H1 (cell line): ENCODE data around the gene UBL4B. TPM values are rescaled to one million over a fixed set of nuclear protein-coding genes. Genes with fewer than 3 reads are reported as not detected.
A peak's percentile ranks its signal among the peaks of the same experiment; 100 is the strongest.

Experiments
- CTCF ChIA-PET: fragments of 300-600 bp; sonication (Branson Sonifier 250); formaldehyde crosslinking; loops from one replicate; lab custom pipeline; 2021; ENCODE audit not compliant: partially characterized antibody; lab: Charles Lee
- POLR2A ChIA-PET: fragments of 300-600 bp; sonication (Branson Sonifier 250); formaldehyde crosslinking; loops from one replicate; lab custom pipeline; 2021; ENCODE audit warnings: inconsistent platforms; ENCODE audit not compliant: partially characterized antibody; lab: Charles Lee
- DNase-seq, 2 experiments: peaks; one replicate each; pipeline versions ENCODE4 v3.0.0 to v3.0.0-alpha.2; 2010 to 2022; ENCODE audit warnings: low spot score in 2 of 2, low read depth in 1 of 2, mixed read lengths in 1 of 2
- FAIRE-seq: peaks from 2 replicates; lab custom pipeline; 2011; peaks lifted over from hg19 to GRCh38; lab: Jason Lieb, UNC
- H2AFZ ChIP-seq: 2 replicates; pipeline ENCODE4 v1.8.1; 2012; ENCODE audit warnings: low read length, inconsistent platforms
- H2AK5ac ChIP-seq: 2 replicates; pipeline ENCODE4 v1.6.1; 2013; ENCODE audit warnings: low read depth, low read length
- H2BK120ac ChIP-seq: replicated peaks from 2 replicates; pipeline ENCODE3; 2013; ENCODE audit warnings: low read depth, low read length, inconsistent platforms
- H2BK12ac ChIP-seq: 2 replicates; pipeline ENCODE4 v1.6.1; 2013; ENCODE audit warnings: low read depth, low read length
- H2BK15ac ChIP-seq: 2 replicates; pipeline ENCODE4 v1.6.1; 2013; ENCODE audit warnings: low read length
- H2BK20ac ChIP-seq: 2 replicates; pipeline ENCODE4 v1.6.1; 2013; ENCODE audit warnings: low read length
- H2BK5ac ChIP-seq: 2 replicates; pipeline ENCODE4 v1.6.1; 2013; ENCODE audit warnings: low read depth, low read length
- H3K14ac ChIP-seq: 2 replicates; pipeline ENCODE4 v1.6.1; 2013; ENCODE audit warnings: inconsistent platforms; ENCODE audit not compliant: insufficient read length
- H3K18ac ChIP-seq: 2 replicates; pipeline ENCODE4 v1.6.1; 2013; ENCODE audit warnings: low read length; ENCODE audit errors: extremely low read depth
- H3K23ac ChIP-seq: 2 replicates; pipeline ENCODE4 v1.6.1; 2013; ENCODE audit warnings: inconsistent platforms; ENCODE audit not compliant: insufficient read length
- H3K23me2 ChIP-seq: 2 replicates; pipeline ENCODE4 v1.6.1; 2013; ENCODE audit warnings: low read depth, low read length
- H3K27ac ChIP-seq: 2 replicates; pipeline ENCODE4 v1.6.1; 2011; ENCODE audit warnings: low read depth, low read length, inconsistent platforms
- H3K27me3 ChIP-seq, 4 experiments: replicated peaks in 1 of 4; 1 replicate in 1 of 4; 2 replicates in 3 of 4; pipeline versions ENCODE4 v1.6.1 to v1.8.1; 2011 to 2013; ENCODE audit warnings: low read length in 3 of 4, mild to moderate bottlenecking in 3 of 4, inconsistent platforms in 2 of 4, mixed read lengths in 2 of 4, moderate library complexity in 1 of 4; ENCODE audit not compliant: control insufficient read depth in 3 of 4, insufficient read depth in 3 of 4; ENCODE audit errors: extremely low read depth in 1 of 4
- H3K36me3 ChIP-seq, 4 experiments: 2 replicates each; pipeline versions ENCODE4 v1.6.1 to v1.8.1; 2011 to 2013; ENCODE audit warnings: mild to moderate bottlenecking in 4 of 4, low read length in 3 of 4, moderate library complexity in 2 of 4, control low read depth in 1 of 4, inconsistent platforms in 1 of 4; ENCODE audit not compliant: insufficient read depth in 4 of 4, control insufficient read depth in 2 of 4
- H3K4ac ChIP-seq: replicated peaks from 2 replicates; pipeline ENCODE3; 2013; ENCODE audit warnings: low read length, low read depth, mixed read lengths, inconsistent platforms; ENCODE audit not compliant: insufficient read length
- H3K4me1 ChIP-seq, 4 experiments: replicated peaks in 1 of 4; 1 replicate in 1 of 4; 2 replicates in 3 of 4; pipeline versions ENCODE4 v1.6.1 to v1.8.1; 2011 to 2013; ENCODE audit warnings: low read length in 3 of 4, inconsistent platforms in 2 of 4, mixed read lengths in 1 of 4; ENCODE audit not compliant: insufficient read depth in 4 of 4, control insufficient read depth in 3 of 4
- H3K4me2 ChIP-seq, 2 experiments: 2 replicates each; pipeline versions ENCODE4 v1.6.1 to v1.8.1; 2011 to 2013; ENCODE audit warnings: low read depth in 2 of 2, low read length in 2 of 2, control low read depth in 1 of 2, inconsistent platforms in 1 of 2, mild to moderate bottlenecking in 1 of 2; ENCODE audit not compliant: insufficient read depth in 1 of 2
- H3K4me3 ChIP-seq, 4 experiments: fragments of 200-600, 300-600 bp in 1 of 4; sonication (generic), shearing (Covaris generic), sonication (Bioruptor Twin) in 1 of 4; 2 replicates each; pipeline versions ENCODE4 v1.5.1 to v1.8.1; 2011 to 2016; ENCODE audit warnings: low read length in 4 of 4, low read depth in 3 of 4, control low read depth in 2 of 4, inconsistent platforms in 2 of 4, mild to moderate bottlenecking in 2 of 4, mixed read lengths in 1 of 4, moderate library complexity in 1 of 4; ENCODE audit not compliant: insufficient read depth in 2 of 4; ENCODE audit errors: extremely low read depth in 1 of 4
- H3K56ac ChIP-seq: replicated peaks from 2 replicates; pipeline ENCODE3; 2013; ENCODE audit warnings: low read depth, mild to moderate bottlenecking, mixed read lengths, low read length, inconsistent platforms; ENCODE audit not compliant: insufficient read length
- H3K79me1 ChIP-seq: 2 replicates; pipeline ENCODE4 v1.6.1; 2013; ENCODE audit warnings: low read depth, low read length, control low read depth
- H3K79me2 ChIP-seq, 2 experiments: 2 replicates each; pipeline versions ENCODE4 v1.6.1 to v1.8.1; 2012 to 2013; ENCODE audit warnings: low read length in 2 of 2, mild to moderate bottlenecking in 2 of 2, inconsistent platforms in 1 of 2; ENCODE audit not compliant: insufficient read depth in 2 of 2, control insufficient read depth in 1 of 2
- H3K9ac ChIP-seq, 4 experiments: replicated peaks in 1 of 4; 1 replicate in 1 of 4; 2 replicates in 3 of 4; pipeline versions ENCODE4 v1.6.1 to v1.8.1; 2011 to 2013; ENCODE audit warnings: low read depth in 3 of 4, low read length in 3 of 4, control low read depth in 2 of 4, mild to moderate bottlenecking in 2 of 4, moderate library complexity in 2 of 4, inconsistent platforms in 1 of 4; ENCODE audit errors: extremely low read depth in 1 of 4
- H3K9me3 ChIP-seq, 2 experiments: 2 replicates each; pipeline versions ENCODE4 v1.6.1 to v1.8.1; 2012 to 2013; ENCODE audit warnings: mild to moderate bottlenecking in 2 of 2, moderate library complexity in 2 of 2, control low read depth in 1 of 2, inconsistent platforms in 1 of 2, low read depth in 1 of 2, low read length in 1 of 2, mixed read lengths in 1 of 2; ENCODE audit not compliant: insufficient read depth in 2 of 2
- H4K20me1 ChIP-seq, 2 experiments: replicated peaks in 1 of 2; 2 replicates each; pipeline versions ENCODE3 to v1.8.1; 2011 to 2013; ENCODE audit warnings: inconsistent platforms in 2 of 2, low read length in 2 of 2, mild to moderate bottlenecking in 1 of 2; ENCODE audit not compliant: insufficient read depth in 2 of 2, control insufficient read depth in 1 of 2
- H4K5ac ChIP-seq: 2 replicates; pipeline ENCODE4 v1.6.1; 2013; ENCODE audit warnings: low read length, low read depth, mixed read lengths, inconsistent platforms; ENCODE audit not compliant: insufficient read length
- H4K8ac ChIP-seq: 2 replicates; pipeline ENCODE4 v1.8.0; 2013; ENCODE audit warnings: mild to moderate bottlenecking, moderate library complexity, low read length, inconsistent platforms; ENCODE audit not compliant: insufficient read depth; ENCODE audit errors: extremely low read depth
- H4K91ac ChIP-seq: replicated peaks from 2 replicates; pipeline ENCODE3; 2013; ENCODE audit warnings: low read length, mixed read lengths, inconsistent platforms; ENCODE audit not compliant: insufficient read length
- CBX8 ChIP-seq: fragments of 300-800, 300-1000 bp; sonication (generic); IDR thresholded peaks from 2 replicates; pipeline ENCODE4 v1.7.1; 2016; ENCODE audit warnings: low read depth, low read length, borderline replicate concordance
- FOSL1 ChIP-seq: IDR thresholded peaks from 2 replicates; pipeline ENCODE4 v1.6.1; 2011; ENCODE audit warnings: mild to moderate bottlenecking, low read depth, low read length, moderate library complexity; ENCODE audit not compliant: insufficient read depth
- KDM4A ChIP-seq: IDR thresholded peaks from one replicate; pipeline ENCODE4 v1.7.1; 2012; ENCODE audit warnings: low read depth, mild to moderate bottlenecking, moderate library complexity, low read length, inconsistent platforms; ENCODE audit not compliant: severe bottlenecking
- SP1 ChIP-seq: IDR thresholded peaks from 2 replicates; pipeline ENCODE4 v1.6.1; 2011; ENCODE audit warnings: low read depth, low read length
- WGBS, 2 experiments: shearing (Covaris generic) in 1 of 2; methylation state at CpG; one replicate each; pipeline versions ENCODE4 v1.1.6 to v1.1.7; 2013 to 2015; ENCODE audit warnings: low lambda C conversion rate in 2 of 2, mixed read lengths in 2 of 2, inconsistent platforms in 1 of 2, low coverage in 1 of 2, missing lambda C conversion rate in 1 of 2; ENCODE audit not compliant: insufficient replicate concordance in 2 of 2, insufficient coverage in 1 of 2, insufficient read length in 1 of 2; ENCODE audit errors: extremely low coverage in 1 of 2, missing lambda C conversion rate in 1 of 2; 5-methylcytosine and 5-hydroxymethylcytosine counted together
- polyA plus RNA-seq, 7 experiments: library from polyadenylated mRNA; depleted of rRNA in 3 of 7; stranded (reverse) in 5 of 7; unstranded in 2 of 7; fragments of >200 nt in 5 of 7; fragments of 200-250 nt in 2 of 7; gene quantifications; 1 replicate in 5 of 7; 2 replicates in 1 of 7; 4 replicates in 1 of 7; pipeline versions ENCODE4 v1.2.1 to v1.2.3, GENCODE V29; 2011 to 2013; ENCODE audit warnings: missing spikeins in 2 of 7, mixed read lengths in 2 of 7
- total RNA-seq: library from RNA; stranded (reverse); fragmentation: NEBNext Ultra II Directional; extraction: Animal tissue kit (Norgen Biotek cat#: 25700); gene quantifications from 2 replicates; pipeline ENCODE4 v1.2.1, GENCODE V29; 2021

The UBL4B gene
- total and polyA plus RNA-seq, 2 of the 8 experiments (the other 6 are each of a cell fraction or from before 2014, with no cell fraction given): 0.11 TPM; not detected in 1

- Histone ChIP-seq H3K23me2 (no peaks in the 10 kb centered on the region), H2AFZ (no peak overlapping the region), H2BK20ac (no peak overlapping the region), H2AK5ac (no peak overlapping the region), H3K27me3 (peaks cover 0 to 4% (median 0%) of the 10 kb centered on the region in 4 experiments; a peak in 2 of 7 replicates), H4K8ac (0 out of 2 replicates have a peak overlapping the region, but pooled peaks have one; percentile 4), H3K56ac (no peak overlapping the region), H3K36me3 (no peaks in the 10 kb centered on the region), H4K20me1 (no peaks in the 10 kb centered on the region), H4K5ac (no peak overlapping the region), H3K27ac (no peak overlapping the region), H3K79me1 (no peaks in the 10 kb centered on the region), H3K14ac (no peak overlapping the region), H3K4me2 (no peak overlapping the region), H3K18ac (no peak overlapping the region), H3K9me3 (no peaks in the 10 kb centered on the region), H4K91ac (no peak overlapping the region), H2BK15ac (no peak overlapping the region), H3K23ac (no peak overlapping the region), H3K4ac (no peak overlapping the region), H3K9ac (no peak overlapping the region), H2BK12ac (no peak overlapping the region), H2BK120ac (no peak overlapping the region), H3K4me3 (no peak overlapping the region), H3K79me2 (no peaks in the 10 kb centered on the region), H3K4me1 (no peaks in the 10 kb centered on the region), H2BK5ac (no peak overlapping the region)
- no peak for TF ChIP-seq CBX8
- no peak for TF ChIP-seq KDM4A
- no peak for TF ChIP-seq FOSL1
- no peak for TF ChIP-seq SP1
- POLR2A ChIA-PET: no interaction called here
- CTCF ChIA-PET: interaction anchor here (24.7 to 52.4 kb wide), 3 partner anchors 8 to 41 kb away, joined by 845 to 1450 read pairs (median 845); partner anchors contain the start of genes ALX3, STRIP1 and UBL4B
- WGBS, 2 experiments: 69% methylated on average over 5 of the region's 7 CpGs; no CpG with 5 or more reads in 1 of the 2 experiments
- no peak for FAIRE-seq
- DNase-seq: no peak
These were observed 17.1 kb upstream of the UBL4B start for GRCh38 chr1:110094931-110095654.
